ENCODE results near the gene CFAP73.

GRCh38 chr12:113142173-113142885, 7.2 kb upstream of the CFAP73 start:
- TF ChIP-seq REST (IDR thresholded peaks at IDR 0.05; ENCODE audit: insufficient read depth in 1 of 2, low read depth in 2 of 2, low read length in 1 of 2): no peak
- TF ChIP-seq POLR2AphosphoS5 (IDR thresholded peaks at IDR 0.05; ENCODE audit: low read depth, low read length): no peak
- TF ChIP-seq CTCF (IDR thresholded peaks at IDR 0.05): no peak
